ENCODE data around the gene GPX2. TPM values are rescaled to one million over a fixed set of nuclear protein-coding genes. Genes with fewer than 3 reads are reported as not detected.

GPX2 gene
- total and polyA plus RNA-seq, 2 of the 4 experiments (the other 2 are of a cell fraction), result not detected

- H3K79me1 ChIP-seq (ENCODE audit: low read depth in 1 of 2, low read length in 2 of 2), result peaks cover 20 to 28% of the 10 kb centered on the region in 2 experiments
These were observed 14.1 kb downstream of the GPX2 start for GRCh38 chr14:64928239-64929013.

More at GRCh38 chr14:64928239-64929013, 14.1 kb downstream of the GPX2 start:
- Histone ChIP-seq H4K5ac (ENCODE audit: low read depth, low read length) (no peak overlapping the region), H3K27ac (ENCODE audit: insufficient read depth, low read length) (no peak overlapping the region), H3K4me3 (ENCODE audit: insufficient read depth, low read depth, low read length) (no peak overlapping the region), H3K9me1 (ENCODE audit: insufficient read depth, low read length) (no peaks in the 10 kb centered on the region; the same call in 1 of the 2 replicates), H3K9me3 (ENCODE audit: control insufficient read depth, insufficient read depth, low read length) (no peaks in the 10 kb centered on the region), H2AK9ac (replicated peaks; ENCODE audit: low read depth, low read length, poor library complexity) (no peak overlapping the region), H2AK5ac (ENCODE audit: low read depth, low read length) (no peak overlapping the region), H2BK15ac (ENCODE audit: low read depth, low read length) (no peak overlapping the region), H4K91ac (ENCODE audit: insufficient read depth, low read depth, low read length) (no peak overlapping the region), H2BK20ac (ENCODE audit: low read depth, low read length) (no peak overlapping the region), H3K18ac (ENCODE audit: low read depth, low read length) (no peak overlapping the region), H4K20me1 (ENCODE audit: insufficient read depth, low read length) (no peaks in the 10 kb centered on the region; the same call in none of the 2 replicates), H3K14ac (replicated peaks; ENCODE audit: low read depth, low read length) (no peak overlapping the region), H3K4ac (ENCODE audit: low read depth, low read length) (no peak overlapping the region), H2BK5ac (ENCODE audit: low read depth, low read length, poor library complexity, severe bottlenecking) (no peak overlapping the region), H3K4me2 (ENCODE audit: low read depth, low read length) (no peak overlapping the region), H3K36me3 (ENCODE audit: control insufficient read depth, insufficient read depth, low read length) (peaks cover 18% of the 10 kb centered on the region), H2AFZ (replicated peaks; ENCODE audit: low read length, poor library complexity) (no peak overlapping the region), H3K4me1 (ENCODE audit: control insufficient read depth, insufficient read depth, low read length) (no peaks in the 10 kb centered on the region; the same call in 1 of the 2 replicates), H3K9ac (ENCODE audit: low read depth, low read length) (no peak overlapping the region), H3K56ac (ENCODE audit: extremely low read depth, insufficient read depth, low read length) (no peak overlapping the region), H2BK120ac (ENCODE audit: low read depth, low read length) (no peak overlapping the region), H3K27me3 (ENCODE audit: control insufficient read depth, insufficient read depth, low read length) (no peaks in the 10 kb centered on the region), H4K8ac (ENCODE audit: low read depth in 2 of 2, low read length in 2 of 2) (no peak overlapping the region), H3K23ac (ENCODE audit: low read depth, low read length) (no peak overlapping the region)
- in situ Hi-C loops (cut with MboI; ENCODE audit: low sequenced_read_pairs), result no loop called here
- dilution Hi-C loops (cut with HindIII; ENCODE audit: low sequenced_read_pairs, unreplicated experiment), result no loop called here
- intact Hi-C loops (cut with micrococcal nuclease), result no loop called here
- ChIA-PET POLR2A (ENCODE audit: unreplicated experiment) (no interaction called here), CTCF (no interaction called here)
- no peak for DNase-seq
- BruUV-seq (replicated peaks), result no TSS peak
- no peak for ATAC-seq (ENCODE audit: low read depth)
- TF ChIP-seq RAD21 (IDR thresholded peaks at IDR 0.05; ENCODE audit: low read length) (no peak), POLR2A (IDR thresholded peaks at IDR 0.05; ENCODE audit: low read depth, low read length) (no peak), CHD1 (IDR thresholded peaks at IDR 0.05; ENCODE audit: low read depth, low read length) (no peak), SMC3 (IDR thresholded peaks at IDR 0.05; ENCODE audit: low read depth, low read length) (no peak), CEBPB (IDR thresholded peaks at IDR 0.05; ENCODE audit: low read depth, low read length) (no peak), RCOR1 (IDR thresholded peaks at IDR 0.05; ENCODE audit: insufficient replicate concordance, low read length) (no peak), NFE2L2 (IDR thresholded peaks at IDR 0.05; ENCODE audit: low read depth, low read length) (no peak), MAFK (IDR thresholded peaks at IDR 0.05; ENCODE audit: low read depth, low read length) (no peak), MAZ (IDR thresholded peaks at IDR 0.05; ENCODE audit: borderline replicate concordance, low read depth, low read length) (no peak), RFX5 (IDR thresholded peaks at IDR 0.05; ENCODE audit: low read depth, low read length) (no peak), FOS (IDR thresholded peaks at IDR 0.05; ENCODE audit: low read depth, low read length) (no peak), BHLHE40 (IDR thresholded peaks at IDR 0.05; ENCODE audit: low read depth, low read length) (no peak), MXI1 (IDR thresholded peaks at IDR 0.05; ENCODE audit: borderline replicate concordance, low read depth, low read length) (no peak), USF2 (IDR thresholded peaks at IDR 0.05; ENCODE audit: low read depth, low read length) (no peak)
- TF ChIP-seq, protein P1, sequence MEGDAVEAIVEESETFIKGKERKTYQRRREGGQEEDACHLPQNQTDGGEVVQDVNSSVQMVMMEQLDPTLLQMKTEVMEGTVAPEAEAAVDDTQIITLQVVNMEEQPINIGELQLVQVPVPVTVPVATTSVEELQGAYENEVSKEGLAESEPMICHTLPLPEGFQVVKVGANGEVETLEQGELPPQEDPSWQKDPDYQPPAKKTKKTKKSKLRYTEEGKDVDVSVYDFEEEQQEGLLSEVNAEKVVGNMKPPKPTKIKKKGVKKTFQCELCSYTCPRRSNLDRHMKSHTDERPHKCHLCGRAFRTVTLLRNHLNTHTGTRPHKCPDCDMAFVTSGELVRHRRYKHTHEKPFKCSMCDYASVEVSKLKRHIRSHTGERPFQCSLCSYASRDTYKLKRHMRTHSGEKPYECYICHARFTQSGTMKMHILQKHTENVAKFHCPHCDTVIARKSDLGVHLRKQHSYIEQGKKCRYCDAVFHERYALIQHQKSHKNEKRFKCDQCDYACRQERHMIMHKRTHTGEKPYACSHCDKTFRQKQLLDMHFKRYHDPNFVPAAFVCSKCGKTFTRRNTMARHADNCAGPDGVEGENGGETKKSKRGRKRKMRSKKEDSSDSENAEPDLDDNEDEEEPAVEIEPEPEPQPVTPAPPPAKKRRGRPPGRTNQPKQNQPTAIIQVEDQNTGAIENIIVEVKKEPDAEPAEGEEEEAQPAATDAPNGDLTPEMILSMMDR (conservative IDR thresholded peaks at IDR 0.05; ENCODE audit: low read depth, low read length), result no peak
- TF ChIP-seq, protein P2, sequence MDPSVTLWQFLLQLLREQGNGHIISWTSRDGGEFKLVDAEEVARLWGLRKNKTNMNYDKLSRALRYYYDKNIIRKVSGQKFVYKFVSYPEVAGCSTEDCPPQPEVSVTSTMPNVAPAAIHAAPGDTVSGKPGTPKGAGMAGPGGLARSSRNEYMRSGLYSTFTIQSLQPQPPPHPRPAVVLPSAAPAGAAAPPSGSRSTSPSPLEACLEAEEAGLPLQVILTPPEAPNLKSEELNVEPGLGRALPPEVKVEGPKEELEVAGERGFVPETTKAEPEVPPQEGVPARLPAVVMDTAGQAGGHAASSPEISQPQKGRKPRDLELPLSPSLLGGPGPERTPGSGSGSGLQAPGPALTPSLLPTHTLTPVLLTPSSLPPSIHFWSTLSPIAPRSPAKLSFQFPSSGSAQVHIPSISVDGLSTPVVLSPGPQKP (IDR thresholded peaks at IDR 0.05; ENCODE audit: borderline replicate concordance, low read depth, low read length), result no peak
- 100% methylated on average over 1 of the region's 7 CpGs; no CpG with 5 or more reads in 1 of the 2 experiments for WGBS, 2 experiments (ENCODE audit: extremely low coverage in 2 of 2, insufficient read length in 1 of 2)
